SK-N-SH treated with all-trans-retinoic acid at 6 μM for 48 hours (cell line): ENCODE data around the gene RABGAP1L.

Experiments
- ATAC-seq: fragments of 200-7000 bp; cut with Tn5 transposase; 3 replicates; pipeline ENCODE4 v1.9.1; 2020; ENCODE audit warnings: mild to moderate bottlenecking, moderate library complexity
- ARNTL ChIP-seq: fragments of 450-650 bp; formaldehyde crosslinking; IDR thresholded peaks from 2 replicates; pipeline ENCODE4 v1.5.0; 2020; ENCODE audit warnings: low read depth, mild to moderate bottlenecking, moderate library complexity, borderline replicate concordance
- BACH2 ChIP-seq: fragments of 250-450 bp; sonication (Bioruptor Pico); IDR thresholded peaks from 2 replicates; pipeline ENCODE4 v1.9.0; 2021; ENCODE audit warnings: mild to moderate bottlenecking, borderline replicate concordance
- CSDC2 ChIP-seq: fragments of 250-450 bp; sonication (Bioruptor Pico); IDR thresholded peaks from 2 replicates; pipeline ENCODE4 v1.5.0; 2020; ENCODE audit warnings: mild to moderate bottlenecking, moderate library complexity
- ESRRG ChIP-seq: fragments of 250-450 bp; sonication (Bioruptor Pico); IDR thresholded peaks from 2 replicates; pipeline ENCODE4 v1.6.1; 2021; ENCODE audit warnings: mild to moderate bottlenecking
- GLIS3 ChIP-seq: fragments of 250-450 bp; sonication (Bioruptor Pico); IDR thresholded peaks from 2 replicates; pipeline ENCODE4 v1.5.0; 2020; ENCODE audit warnings: mild to moderate bottlenecking, moderate library complexity
- ISL1 ChIP-seq: fragments of 250-450 bp; sonication (Bioruptor Pico); IDR thresholded peaks from 2 replicates; pipeline ENCODE4 v2.1.2; 2022; ENCODE audit warnings: mild to moderate bottlenecking, moderate library complexity
- OSR1 ChIP-seq: fragments of 250-450 bp; sonication (Bioruptor Pico); IDR thresholded peaks from 2 replicates; pipeline ENCODE4 v1.8.0; 2022; ENCODE audit warnings: moderate library complexity, mild to moderate bottlenecking, inconsistent platforms
- PPARA ChIP-seq: fragments of 250-450 bp; sonication (Bioruptor Pico); IDR thresholded peaks from 2 replicates; pipeline ENCODE4 v1.5.0; 2020; ENCODE audit warnings: mild to moderate bottlenecking, borderline replicate concordance
- RARB ChIP-seq: fragments of 250-450 bp; sonication (Bioruptor Pico); IDR thresholded peaks from 2 replicates; pipeline ENCODE4 v1.8.0; 2021; ENCODE audit warnings: mild to moderate bottlenecking, moderate library complexity
- SNAI2 ChIP-seq: fragments of 250-450 bp; sonication (Bioruptor Pico); IDR thresholded peaks from 2 replicates; pipeline ENCODE4 v1.5.0; 2020; ENCODE audit warnings: mild to moderate bottlenecking, moderate library complexity
- TCF4 ChIP-seq: fragments of 250-450 bp; sonication (Bioruptor Pico); IDR thresholded peaks from 2 replicates; pipeline ENCODE4 v1.8.0; 2021; ENCODE audit warnings: mild to moderate bottlenecking, moderate library complexity, borderline replicate concordance
- ZC3H10 ChIP-seq: fragments of 250-450 bp; sonication (Bioruptor Pico); IDR thresholded peaks from 2 replicates; pipeline ENCODE4 v1.5.1; 2021; ENCODE audit warnings: mild to moderate bottlenecking, moderate library complexity
- ZFP3 ChIP-seq: fragments of 250-450 bp; sonication (Bioruptor Pico); IDR thresholded peaks from 2 replicates; pipeline ENCODE4 v1.5.0; 2020; ENCODE audit warnings: mild to moderate bottlenecking, moderate library complexity
- ZFP30 ChIP-seq: fragments of 450-650 bp; formaldehyde crosslinking; IDR thresholded peaks from 2 replicates; pipeline ENCODE4 v1.5.0; 2022; ENCODE audit warnings: mild to moderate bottlenecking, moderate library complexity
- ZNF565 ChIP-seq: fragments of 450-650 bp; formaldehyde crosslinking; conservative IDR thresholded peaks from 2 replicates; pipeline ENCODE4 v1.5.0; 2020; ENCODE audit warnings: low read depth, mild to moderate bottlenecking, moderate library complexity
- ZNF70 ChIP-seq: fragments of 450-650 bp; formaldehyde crosslinking; IDR thresholded peaks from 2 replicates; pipeline ENCODE4 v1.5.0; 2020; ENCODE audit warnings: mild to moderate bottlenecking, moderate library complexity
- ZNF8 ChIP-seq: fragments of 450-650 bp; formaldehyde crosslinking; IDR thresholded peaks from 2 replicates; pipeline ENCODE4 v1.5.0; 2020; ENCODE audit warnings: mild to moderate bottlenecking, moderate library complexity
- TF ChIP-seq, protein P1 (sequence below): fragments of 250-450 bp; sonication (Bioruptor Pico); IDR thresholded peaks from 2 replicates; pipeline ENCODE4 v1.8.0; 2020; ENCODE audit warnings: mild to moderate bottlenecking, moderate library complexity, borderline replicate concordance
- TF ChIP-seq, protein P2 (sequence below): fragments of 250-450 bp; sonication (Bioruptor Pico); IDR thresholded peaks from 2 replicates; pipeline ENCODE4 v1.5.1; 2021; ENCODE audit warnings: mild to moderate bottlenecking, moderate library complexity
- TF ChIP-seq, protein P3 (sequence below): fragments of 250-450 bp; sonication (Bioruptor Pico); IDR thresholded peaks from 2 replicates; pipeline ENCODE4 v1.8.0; 2021; ENCODE audit warnings: low read depth, mild to moderate bottlenecking, moderate library complexity, borderline replicate concordance
- TF ChIP-seq, protein P4 (sequence below): fragments of 250-450 bp; sonication (Bioruptor Pico); IDR thresholded peaks from 2 replicates; pipeline ENCODE4 v1.5.1; 2020; ENCODE audit warnings: low read depth, mild to moderate bottlenecking, moderate library complexity
- TF ChIP-seq, protein P5 (sequence below): fragments of 250-450 bp; sonication (Bioruptor Pico); IDR thresholded peaks from 2 replicates; pipeline ENCODE4 v1.5.0; 2020; ENCODE audit warnings: mild to moderate bottlenecking, moderate library complexity

The RABGAP1L gene

DNA sequence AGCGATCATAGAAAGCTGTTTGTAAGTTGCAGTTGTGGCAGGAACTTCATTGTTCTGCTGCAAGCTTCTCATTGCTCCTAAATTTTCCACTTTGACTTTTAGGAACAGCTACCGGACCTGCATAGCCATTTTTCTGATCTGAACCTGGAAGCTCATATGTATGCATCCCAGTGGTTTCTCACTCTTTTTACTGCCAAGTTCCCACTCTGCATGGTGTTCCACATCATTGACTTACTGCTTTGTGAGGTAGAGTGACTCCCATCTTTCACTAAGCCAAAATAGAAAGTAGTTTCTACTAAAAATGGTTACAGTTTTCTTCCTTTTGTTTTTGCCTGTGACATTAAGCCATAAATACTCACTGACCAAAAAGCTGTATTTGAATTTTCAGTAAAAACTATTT lies 542.7 kb downstream of the RABGAP1L start:
- TF ChIP-seq, protein P1, sequence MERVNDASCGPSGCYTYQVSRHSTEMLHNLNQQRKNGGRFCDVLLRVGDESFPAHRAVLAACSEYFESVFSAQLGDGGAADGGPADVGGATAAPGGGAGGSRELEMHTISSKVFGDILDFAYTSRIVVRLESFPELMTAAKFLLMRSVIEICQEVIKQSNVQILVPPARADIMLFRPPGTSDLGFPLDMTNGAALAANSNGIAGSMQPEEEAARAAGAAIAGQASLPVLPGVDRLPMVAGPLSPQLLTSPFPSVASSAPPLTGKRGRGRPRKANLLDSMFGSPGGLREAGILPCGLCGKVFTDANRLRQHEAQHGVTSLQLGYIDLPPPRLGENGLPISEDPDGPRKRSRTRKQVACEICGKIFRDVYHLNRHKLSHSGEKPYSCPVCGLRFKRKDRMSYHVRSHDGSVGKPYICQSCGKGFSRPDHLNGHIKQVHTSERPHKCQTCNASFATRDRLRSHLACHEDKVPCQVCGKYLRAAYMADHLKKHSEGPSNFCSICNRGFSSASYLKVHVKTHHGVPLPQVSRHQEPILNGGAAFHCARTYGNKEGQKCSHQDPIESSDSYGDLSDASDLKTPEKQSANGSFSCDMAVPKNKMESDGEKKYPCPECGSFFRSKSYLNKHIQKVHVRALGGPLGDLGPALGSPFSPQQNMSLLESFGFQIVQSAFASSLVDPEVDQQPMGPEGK (CRISPR knock-in tag), result no peak
- TF ChIP-seq ZNF70 (CRISPR knock-in tag), result no peak
- ATAC-seq, result no peak

DNA sequence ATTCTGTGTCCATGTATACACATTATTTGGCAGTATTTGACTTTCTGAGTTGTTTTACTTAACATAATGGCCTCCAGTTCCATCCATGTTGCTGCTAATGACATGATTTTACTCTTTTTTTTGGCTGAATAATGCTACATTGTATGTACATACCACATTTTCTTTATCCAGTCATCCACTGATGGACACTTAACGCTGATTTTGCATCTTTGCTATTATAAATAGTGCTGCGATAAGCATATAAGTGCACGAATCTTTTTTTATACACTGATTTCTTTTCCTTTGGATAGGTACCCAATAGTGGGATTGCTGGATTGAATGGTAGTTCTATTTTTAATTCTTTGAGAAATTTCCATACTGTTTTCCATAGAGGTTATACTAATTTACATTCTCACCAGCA lies 544.0 kb downstream of the RABGAP1L start:
- TF ChIP-seq OSR1 (CRISPR knock-in tag) (no peak), ZNF8 (CRISPR knock-in tag) (no peak), TCF4 (CRISPR knock-in tag) (no peak), BACH2 (no peak), RARB (no peak), ESRRG (CRISPR knock-in tag) (no peak), SNAI2 (CRISPR knock-in tag) (no peak), GLIS3 (no peak)
- ATAC-seq, result no peak

DNA sequence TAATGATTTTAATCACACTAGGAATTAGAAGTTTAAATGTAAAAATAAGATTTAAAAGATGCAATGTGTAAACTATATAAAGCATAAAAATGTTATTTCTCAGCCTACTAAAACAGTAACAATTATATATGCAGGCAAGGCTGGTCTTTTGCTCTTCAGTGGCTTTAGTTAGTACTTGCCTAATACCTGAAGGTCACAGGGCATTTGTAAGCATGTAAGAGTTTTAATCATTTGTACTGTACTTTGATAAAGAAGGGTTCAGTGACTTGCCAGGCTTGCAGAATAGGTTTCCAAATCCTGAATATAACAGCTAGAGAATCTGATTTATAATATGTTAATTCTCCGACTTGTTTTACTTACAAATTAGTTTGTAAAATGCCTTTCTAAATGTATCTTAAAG lies 545.0 kb downstream of the RABGAP1L start:
- ATAC-seq, result no peak
- TF ChIP-seq, protein P1 (CRISPR knock-in tag), result no peak
- TF ChIP-seq ZC3H10 (CRISPR knock-in tag), result no peak
- no peak for TF ChIP-seq ISL1 (CRISPR knock-in tag)
- no peak for TF ChIP-seq ZNF565 (CRISPR knock-in tag)
- no peak for TF ChIP-seq ZNF8 (CRISPR knock-in tag)
- no peak for TF ChIP-seq ZNF70 (CRISPR knock-in tag)
- TF ChIP-seq, protein P2, sequence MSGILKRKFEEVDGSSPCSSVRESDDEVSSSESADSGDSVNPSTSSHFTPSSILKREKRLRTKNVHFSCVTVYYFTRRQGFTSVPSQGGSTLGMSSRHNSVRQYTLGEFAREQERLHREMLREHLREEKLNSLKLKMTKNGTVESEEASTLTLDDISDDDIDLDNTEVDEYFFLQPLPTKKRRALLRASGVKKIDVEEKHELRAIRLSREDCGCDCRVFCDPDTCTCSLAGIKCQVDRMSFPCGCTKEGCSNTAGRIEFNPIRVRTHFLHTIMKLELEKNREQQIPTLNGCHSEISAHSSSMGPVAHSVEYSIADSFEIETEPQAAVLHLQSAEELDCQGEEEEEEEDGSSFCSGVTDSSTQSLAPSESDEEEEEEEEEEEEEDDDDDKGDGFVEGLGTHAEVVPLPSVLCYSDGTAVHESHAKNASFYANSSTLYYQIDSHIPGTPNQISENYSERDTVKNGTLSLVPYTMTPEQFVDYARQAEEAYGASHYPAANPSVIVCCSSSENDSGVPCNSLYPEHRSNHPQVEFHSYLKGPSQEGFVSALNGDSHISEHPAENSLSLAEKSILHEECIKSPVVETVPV, result no peak
- no peak for TF ChIP-seq TCF4 (CRISPR knock-in tag)
- TF ChIP-seq, protein P3, sequence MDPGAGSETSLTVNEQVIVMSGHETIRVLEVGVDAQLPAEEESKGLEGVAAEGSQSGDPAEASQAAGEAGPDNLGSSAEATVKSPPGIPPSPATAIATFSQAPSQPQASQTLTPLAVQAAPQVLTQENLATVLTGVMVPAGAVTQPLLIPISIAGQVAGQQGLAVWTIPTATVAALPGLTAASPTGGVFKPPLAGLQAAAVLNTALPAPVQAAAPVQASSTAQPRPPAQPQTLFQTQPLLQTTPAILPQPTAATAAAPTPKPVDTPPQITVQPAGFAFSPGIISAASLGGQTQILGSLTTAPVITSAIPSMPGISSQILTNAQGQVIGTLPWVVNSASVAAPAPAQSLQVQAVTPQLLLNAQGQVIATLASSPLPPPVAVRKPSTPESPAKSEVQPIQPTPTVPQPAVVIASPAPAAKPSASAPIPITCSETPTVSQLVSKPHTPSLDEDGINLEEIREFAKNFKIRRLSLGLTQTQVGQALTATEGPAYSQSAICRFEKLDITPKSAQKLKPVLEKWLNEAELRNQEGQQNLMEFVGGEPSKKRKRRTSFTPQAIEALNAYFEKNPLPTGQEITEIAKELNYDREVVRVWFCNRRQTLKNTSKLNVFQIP (CRISPR knock-in tag), result no peak
- no peak for TF ChIP-seq BACH2
- TF ChIP-seq ESRRG (CRISPR knock-in tag), result no peak
- TF ChIP-seq GLIS3, result no peak
- TF ChIP-seq ZFP3 (CRISPR knock-in tag), result no peak
- TF ChIP-seq, protein P4, sequence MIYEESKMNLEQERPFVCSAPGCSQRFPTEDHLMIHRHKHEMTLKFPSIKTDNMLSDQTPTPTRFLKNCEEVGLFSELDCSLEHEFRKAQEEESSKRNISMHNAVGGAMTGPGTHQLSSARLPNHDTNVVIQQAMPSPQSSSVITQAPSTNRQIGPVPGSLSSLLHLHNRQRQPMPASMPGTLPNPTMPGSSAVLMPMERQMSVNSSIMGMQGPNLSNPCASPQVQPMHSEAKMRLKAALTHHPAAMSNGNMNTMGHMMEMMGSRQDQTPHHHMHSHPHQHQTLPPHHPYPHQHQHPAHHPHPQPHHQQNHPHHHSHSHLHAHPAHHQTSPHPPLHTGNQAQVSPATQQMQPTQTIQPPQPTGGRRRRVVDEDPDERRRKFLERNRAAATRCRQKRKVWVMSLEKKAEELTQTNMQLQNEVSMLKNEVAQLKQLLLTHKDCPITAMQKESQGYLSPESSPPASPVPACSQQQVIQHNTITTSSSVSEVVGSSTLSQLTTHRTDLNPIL (CRISPR knock-in tag), result no peak
- no peak for TF ChIP-seq OSR1 (CRISPR knock-in tag)
- no peak for TF ChIP-seq ZFP30 (CRISPR knock-in tag)
- no peak for TF ChIP-seq PPARA (CRISPR knock-in tag)
- TF ChIP-seq, protein P5, sequence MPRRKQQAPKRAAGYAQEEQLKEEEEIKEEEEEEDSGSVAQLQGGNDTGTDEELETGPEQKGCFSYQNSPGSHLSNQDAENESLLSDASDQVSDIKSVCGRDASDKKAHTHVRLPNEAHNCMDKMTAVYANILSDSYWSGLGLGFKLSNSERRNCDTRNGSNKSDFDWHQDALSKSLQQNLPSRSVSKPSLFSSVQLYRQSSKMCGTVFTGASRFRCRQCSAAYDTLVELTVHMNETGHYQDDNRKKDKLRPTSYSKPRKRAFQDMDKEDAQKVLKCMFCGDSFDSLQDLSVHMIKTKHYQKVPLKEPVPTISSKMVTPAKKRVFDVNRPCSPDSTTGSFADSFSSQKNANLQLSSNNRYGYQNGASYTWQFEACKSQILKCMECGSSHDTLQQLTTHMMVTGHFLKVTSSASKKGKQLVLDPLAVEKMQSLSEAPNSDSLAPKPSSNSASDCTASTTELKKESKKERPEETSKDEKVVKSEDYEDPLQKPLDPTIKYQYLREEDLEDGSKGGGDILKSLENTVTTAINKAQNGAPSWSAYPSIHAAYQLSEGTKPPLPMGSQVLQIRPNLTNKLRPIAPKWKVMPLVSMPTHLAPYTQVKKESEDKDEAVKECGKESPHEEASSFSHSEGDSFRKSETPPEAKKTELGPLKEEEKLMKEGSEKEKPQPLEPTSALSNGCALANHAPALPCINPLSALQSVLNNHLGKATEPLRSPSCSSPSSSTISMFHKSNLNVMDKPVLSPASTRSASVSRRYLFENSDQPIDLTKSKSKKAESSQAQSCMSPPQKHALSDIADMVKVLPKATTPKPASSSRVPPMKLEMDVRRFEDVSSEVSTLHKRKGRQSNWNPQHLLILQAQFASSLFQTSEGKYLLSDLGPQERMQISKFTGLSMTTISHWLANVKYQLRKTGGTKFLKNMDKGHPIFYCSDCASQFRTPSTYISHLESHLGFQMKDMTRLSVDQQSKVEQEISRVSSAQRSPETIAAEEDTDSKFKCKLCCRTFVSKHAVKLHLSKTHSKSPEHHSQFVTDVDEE (CRISPR knock-in tag), result no peak
- TF ChIP-seq ARNTL (CRISPR knock-in tag), result no peak
- TF ChIP-seq CSDC2 (CRISPR knock-in tag), result no peak
- TF ChIP-seq, all 23 proteins: peak for 0
